Measurements from ENCODE around the gene CHRM2.

The CHRM2 gene

DNA sequence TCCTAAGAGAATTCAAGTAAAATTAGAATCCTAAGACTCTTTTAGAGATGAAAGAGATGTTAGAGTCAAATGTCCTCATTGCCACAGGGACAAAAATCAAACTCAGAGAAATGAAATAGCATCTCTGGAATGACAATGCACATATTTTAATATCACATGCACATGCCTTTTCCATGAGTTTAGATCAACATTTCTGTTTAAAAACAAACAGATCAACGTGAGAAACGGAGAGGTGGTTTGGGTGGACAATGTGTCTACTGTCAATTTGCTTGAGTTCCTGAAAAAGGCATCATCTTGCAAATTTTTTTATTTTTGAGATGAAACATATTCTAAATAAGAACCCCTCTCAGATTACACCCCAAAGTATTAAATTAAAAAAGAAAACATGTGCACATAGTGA, 130.0 kb downstream of the CHRM2 start:
- H3K27ac ChIP-seq (ENCODE audit: poor library complexity, severe bottlenecking), result no peak overlapping the region
- no peak for ATAC-seq (ENCODE audit: low read depth)
- H3K9me3 ChIP-seq (ENCODE audit: severe bottlenecking), result no peaks in the 10 kb centered on the region
- H3K36me3 ChIP-seq (ENCODE audit: low read depth), result no peaks in the 10 kb centered on the region
- H3K4me3 ChIP-seq (ENCODE audit: severe bottlenecking), result no peak overlapping the region
- peaks cover 7% of the 10 kb centered on the region for H3K27me3 ChIP-seq (ENCODE audit: insufficient read depth, poor library complexity, severe bottlenecking)
- TF ChIP-seq, protein P1, sequence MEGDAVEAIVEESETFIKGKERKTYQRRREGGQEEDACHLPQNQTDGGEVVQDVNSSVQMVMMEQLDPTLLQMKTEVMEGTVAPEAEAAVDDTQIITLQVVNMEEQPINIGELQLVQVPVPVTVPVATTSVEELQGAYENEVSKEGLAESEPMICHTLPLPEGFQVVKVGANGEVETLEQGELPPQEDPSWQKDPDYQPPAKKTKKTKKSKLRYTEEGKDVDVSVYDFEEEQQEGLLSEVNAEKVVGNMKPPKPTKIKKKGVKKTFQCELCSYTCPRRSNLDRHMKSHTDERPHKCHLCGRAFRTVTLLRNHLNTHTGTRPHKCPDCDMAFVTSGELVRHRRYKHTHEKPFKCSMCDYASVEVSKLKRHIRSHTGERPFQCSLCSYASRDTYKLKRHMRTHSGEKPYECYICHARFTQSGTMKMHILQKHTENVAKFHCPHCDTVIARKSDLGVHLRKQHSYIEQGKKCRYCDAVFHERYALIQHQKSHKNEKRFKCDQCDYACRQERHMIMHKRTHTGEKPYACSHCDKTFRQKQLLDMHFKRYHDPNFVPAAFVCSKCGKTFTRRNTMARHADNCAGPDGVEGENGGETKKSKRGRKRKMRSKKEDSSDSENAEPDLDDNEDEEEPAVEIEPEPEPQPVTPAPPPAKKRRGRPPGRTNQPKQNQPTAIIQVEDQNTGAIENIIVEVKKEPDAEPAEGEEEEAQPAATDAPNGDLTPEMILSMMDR (IDR thresholded peaks at IDR 0.05; ENCODE audit: poor library complexity, severe bottlenecking), result no peak
- DNase-seq (ENCODE audit: low spot score), result no peak
- no peaks in the 10 kb centered on the region for H3K4me1 ChIP-seq (ENCODE audit: insufficient read depth, poor library complexity, severe bottlenecking)

DNA sequence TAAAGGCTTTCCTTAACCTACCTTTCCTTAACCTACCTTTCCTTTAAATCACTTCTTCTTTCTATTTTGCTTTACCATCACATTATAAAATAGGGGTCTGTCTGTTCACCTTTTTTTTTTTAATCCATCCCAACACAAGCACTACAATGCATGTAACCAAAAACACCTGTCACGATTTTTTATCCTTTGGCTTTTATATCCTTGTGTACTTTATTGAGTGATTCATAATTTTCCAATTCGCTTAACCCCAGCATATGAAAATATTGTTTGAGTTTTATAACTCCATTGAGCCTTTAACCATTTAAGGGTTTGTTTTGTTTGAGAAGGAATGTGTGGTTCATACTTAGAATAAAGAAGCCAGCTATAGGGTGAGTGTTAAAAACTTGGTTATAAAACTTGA, 132.2 kb downstream of the CHRM2 start:
- TF ChIP-seq, protein P1 (IDR thresholded peaks at IDR 0.05; ENCODE audit: poor library complexity, severe bottlenecking), result no peak
- H3K4me1 ChIP-seq (ENCODE audit: insufficient read depth, poor library complexity, severe bottlenecking), result no peaks in the 10 kb centered on the region
- H3K4me3 ChIP-seq (ENCODE audit: severe bottlenecking), result no peak overlapping the region
- H3K9me3 ChIP-seq (ENCODE audit: severe bottlenecking), result no peaks in the 10 kb centered on the region
- H3K27ac ChIP-seq (ENCODE audit: poor library complexity, severe bottlenecking), result no peak overlapping the region
- H3K36me3 ChIP-seq (ENCODE audit: low read depth), result no peaks in the 10 kb centered on the region
- ATAC-seq (ENCODE audit: low read depth) (no peak), DNase-seq (ENCODE audit: low spot score) (no peak)
- H3K27me3 ChIP-seq (ENCODE audit: insufficient read depth, poor library complexity, severe bottlenecking), result peaks cover 11% of the 10 kb centered on the region

DNA sequence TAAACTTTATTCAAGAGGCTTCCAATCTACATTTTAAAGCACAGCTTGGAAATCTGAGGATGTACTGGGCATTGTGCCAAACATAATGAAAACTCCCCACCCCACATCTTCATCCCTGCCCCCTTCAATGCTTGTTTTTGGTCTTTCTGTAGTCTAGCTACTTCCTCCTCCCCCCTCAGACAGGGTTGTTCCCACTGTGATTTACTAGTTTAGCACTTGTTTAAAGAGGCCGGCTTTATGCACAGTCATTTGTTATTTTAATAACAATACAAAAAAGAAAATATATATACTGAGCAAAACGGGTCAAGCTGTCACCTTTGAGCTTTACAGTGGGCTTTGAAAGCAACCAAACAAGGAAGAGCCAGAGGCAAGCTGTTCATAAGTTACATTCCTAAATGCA, 132.6 kb downstream of the CHRM2 start:
- no peak for ATAC-seq (ENCODE audit: low read depth)
- Histone ChIP-seq H3K4me3 (ENCODE audit: severe bottlenecking) (no peak overlapping the region), H3K27ac (ENCODE audit: poor library complexity, severe bottlenecking) (no peak overlapping the region), H3K4me1 (ENCODE audit: insufficient read depth, poor library complexity, severe bottlenecking) (no peaks in the 10 kb centered on the region), H3K27me3 (ENCODE audit: insufficient read depth, poor library complexity, severe bottlenecking) (peaks cover 15% of the 10 kb centered on the region), H3K36me3 (ENCODE audit: low read depth) (no peaks in the 10 kb centered on the region), H3K9me3 (ENCODE audit: severe bottlenecking) (no peaks in the 10 kb centered on the region)
- DNase-seq (ENCODE audit: low spot score), result no peak
- TF ChIP-seq, protein P1 (IDR thresholded peaks at IDR 0.05; ENCODE audit: poor library complexity, severe bottlenecking), result no peak

DNA sequence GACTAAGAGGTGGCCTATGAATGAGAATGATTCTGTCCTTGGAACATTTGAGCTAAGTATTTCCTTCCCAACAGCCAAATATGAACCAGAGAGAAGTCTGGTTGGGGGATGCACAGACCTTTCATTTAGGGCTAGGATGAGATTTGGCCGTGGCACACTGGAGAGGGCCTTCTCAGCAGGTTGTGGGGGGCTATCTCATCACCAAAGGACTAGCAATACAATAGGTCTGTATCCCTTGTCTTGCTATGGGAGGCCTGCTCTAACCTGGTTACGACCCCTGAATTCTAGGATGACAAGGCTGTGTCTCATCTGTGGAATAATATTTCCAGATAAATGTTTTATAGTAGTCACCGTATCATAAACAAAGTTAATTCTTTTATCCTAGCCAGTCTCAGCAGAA, 133.0 kb downstream of the CHRM2 start:
- ATAC-seq (ENCODE audit: low read depth) (no peak), DNase-seq (ENCODE audit: low spot score) (no peak)
- Histone ChIP-seq H3K9me3 (ENCODE audit: severe bottlenecking) (no peaks in the 10 kb centered on the region), H3K4me3 (ENCODE audit: severe bottlenecking) (no peak overlapping the region), H3K4me1 (ENCODE audit: insufficient read depth, poor library complexity, severe bottlenecking) (no peaks in the 10 kb centered on the region), H3K36me3 (ENCODE audit: low read depth) (no peaks in the 10 kb centered on the region), H3K27me3 (ENCODE audit: insufficient read depth, poor library complexity, severe bottlenecking) (peaks cover 19% of the 10 kb centered on the region), H3K27ac (ENCODE audit: poor library complexity, severe bottlenecking) (no peak overlapping the region)
- TF ChIP-seq, protein P1 (IDR thresholded peaks at IDR 0.05; ENCODE audit: poor library complexity, severe bottlenecking), result no peak

DNA sequence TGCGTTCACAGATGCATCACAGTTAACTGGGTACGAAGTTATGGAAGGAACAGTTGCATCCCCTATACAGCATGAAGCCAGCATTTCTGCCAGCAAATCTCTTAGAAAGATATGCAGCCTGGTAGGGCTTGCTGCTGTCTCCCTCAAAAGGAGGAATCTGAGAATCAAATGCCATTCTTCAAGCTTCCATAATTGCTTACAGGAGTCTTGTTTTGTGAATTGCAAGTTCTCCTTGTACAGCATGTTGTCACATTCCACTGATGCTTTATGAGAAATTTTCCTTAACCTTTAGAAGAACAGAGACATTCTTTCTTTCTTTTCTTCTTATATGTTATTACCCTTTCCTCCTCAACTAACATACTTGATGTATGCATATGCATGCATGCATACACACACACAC, 134.6 kb downstream of the CHRM2 start:
- Histone ChIP-seq H3K4me1 (ENCODE audit: insufficient read depth, poor library complexity, severe bottlenecking) (no peaks in the 10 kb centered on the region), H3K36me3 (ENCODE audit: low read depth) (no peaks in the 10 kb centered on the region), H3K27ac (ENCODE audit: poor library complexity, severe bottlenecking) (no peak overlapping the region), H3K27me3 (ENCODE audit: insufficient read depth, poor library complexity, severe bottlenecking) (peaks cover 28% of the 10 kb centered on the region), H3K4me3 (ENCODE audit: severe bottlenecking) (no peak overlapping the region), H3K9me3 (ENCODE audit: severe bottlenecking) (no peaks in the 10 kb centered on the region)
- no peak for DNase-seq (ENCODE audit: low spot score)
- ATAC-seq (ENCODE audit: low read depth), result no peak
- TF ChIP-seq, protein P1 (IDR thresholded peaks at IDR 0.05; ENCODE audit: poor library complexity, severe bottlenecking), result no peak
